Erythroblast (primary cell): ENCODE measurements around the gene CEP83.

Experiments
- GATA1 ChIP-seq: IDR thresholded peaks from 2 replicates; pipeline ENCODE4 v1.6.1; 2011; ENCODE audit warnings: low read depth, mild to moderate bottlenecking, control low read depth, low read length, moderate library complexity
- POLR2A ChIP-seq: IDR thresholded peaks from 2 replicates; pipeline ENCODE4 v1.6.1; 2011; ENCODE audit warnings: mild to moderate bottlenecking, low read length

DNA sequence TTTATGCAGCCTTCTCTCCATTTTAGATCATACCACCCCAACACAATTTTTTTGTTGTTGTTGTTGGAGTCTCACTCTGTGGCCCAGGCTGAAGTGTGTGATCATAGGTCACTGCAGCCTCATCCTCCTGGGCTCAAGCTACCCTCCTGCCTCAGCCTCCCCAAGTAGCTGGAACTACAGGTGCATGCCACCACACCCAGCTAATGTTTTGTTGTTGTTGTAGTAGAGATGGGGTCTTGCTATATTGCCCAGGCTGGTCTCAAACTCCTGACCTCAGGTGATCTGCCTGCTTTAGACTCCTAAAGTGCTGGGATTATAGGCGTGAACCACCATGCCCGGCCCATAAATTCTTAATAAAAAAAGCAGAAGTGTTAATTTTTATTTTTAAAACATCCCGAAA is 199.7 kb downstream of the CEP83 start:
- TF ChIP-seq POLR2A = no peak
- TF ChIP-seq GATA1 = no peak
